H1 (cell line): ENCODE data around the gene OR3A2. TPM values are rescaled to one million over a fixed set of nuclear protein-coding genes. Genes with fewer than 3 reads are reported as not detected.
"Not testable (repeated sequence)": the region's sequence is repeated elsewhere in the genome, so short reads cannot be mapped to it uniquely, and the experiment has no call there.

Experiments used
- CTCF ChIA-PET: fragments of 300-600 bp; sonication (Branson Sonifier 250); formaldehyde crosslinking; loops from one replicate; lab custom pipeline; 2021; ENCODE audit not compliant: partially characterized antibody; lab: Charles Lee
- POLR2A ChIA-PET: fragments of 300-600 bp; sonication (Branson Sonifier 250); formaldehyde crosslinking; loops from one replicate; lab custom pipeline; 2021; ENCODE audit warnings: inconsistent platforms; ENCODE audit not compliant: partially characterized antibody; lab: Charles Lee
- DNase-seq, 2 experiments: peaks; one replicate each; pipeline versions ENCODE4 v3.0.0 to v3.0.0-alpha.2; 2010 to 2022; ENCODE audit warnings: low spot score in 2 of 2, low read depth in 1 of 2, mixed read lengths in 1 of 2
- FAIRE-seq: peaks from 2 replicates; lab custom pipeline; 2011; peaks lifted over from hg19 to GRCh38; lab: Jason Lieb, UNC
- H2AFZ ChIP-seq: 2 replicates; pipeline ENCODE4 v1.8.1; 2012; ENCODE audit warnings: low read length, inconsistent platforms
- H2AK5ac ChIP-seq: 2 replicates; pipeline ENCODE4 v1.6.1; 2013; ENCODE audit warnings: low read depth, low read length
- H2BK120ac ChIP-seq: replicated peaks from 2 replicates; pipeline ENCODE3; 2013; ENCODE audit warnings: low read depth, low read length, inconsistent platforms
- H2BK12ac ChIP-seq: 2 replicates; pipeline ENCODE4 v1.6.1; 2013; ENCODE audit warnings: low read depth, low read length
- H2BK15ac ChIP-seq: 2 replicates; pipeline ENCODE4 v1.6.1; 2013; ENCODE audit warnings: low read length
- H2BK20ac ChIP-seq: 2 replicates; pipeline ENCODE4 v1.6.1; 2013; ENCODE audit warnings: low read length
- H2BK5ac ChIP-seq: 2 replicates; pipeline ENCODE4 v1.6.1; 2013; ENCODE audit warnings: low read depth, low read length
- H3K14ac ChIP-seq: 2 replicates; pipeline ENCODE4 v1.6.1; 2013; ENCODE audit warnings: inconsistent platforms; ENCODE audit not compliant: insufficient read length
- H3K18ac ChIP-seq: 2 replicates; pipeline ENCODE4 v1.6.1; 2013; ENCODE audit warnings: low read length; ENCODE audit errors: extremely low read depth
- H3K23ac ChIP-seq: 2 replicates; pipeline ENCODE4 v1.6.1; 2013; ENCODE audit warnings: inconsistent platforms; ENCODE audit not compliant: insufficient read length
- H3K23me2 ChIP-seq: 2 replicates; pipeline ENCODE4 v1.6.1; 2013; ENCODE audit warnings: low read depth, low read length
- H3K27ac ChIP-seq: 2 replicates; pipeline ENCODE4 v1.6.1; 2011; ENCODE audit warnings: low read depth, low read length, inconsistent platforms
- H3K27me3 ChIP-seq, 4 experiments: replicated peaks in 1 of 4; 1 replicate in 1 of 4; 2 replicates in 3 of 4; pipeline versions ENCODE4 v1.6.1 to v1.8.1; 2011 to 2013; ENCODE audit warnings: low read length in 3 of 4, mild to moderate bottlenecking in 3 of 4, inconsistent platforms in 2 of 4, mixed read lengths in 2 of 4, moderate library complexity in 1 of 4; ENCODE audit not compliant: control insufficient read depth in 3 of 4, insufficient read depth in 3 of 4; ENCODE audit errors: extremely low read depth in 1 of 4
- H3K36me3 ChIP-seq, 4 experiments: 2 replicates each; pipeline versions ENCODE4 v1.6.1 to v1.8.1; 2011 to 2013; ENCODE audit warnings: mild to moderate bottlenecking in 4 of 4, low read length in 3 of 4, moderate library complexity in 2 of 4, control low read depth in 1 of 4, inconsistent platforms in 1 of 4; ENCODE audit not compliant: insufficient read depth in 4 of 4, control insufficient read depth in 2 of 4
- H3K4ac ChIP-seq: replicated peaks from 2 replicates; pipeline ENCODE3; 2013; ENCODE audit warnings: low read length, low read depth, mixed read lengths, inconsistent platforms; ENCODE audit not compliant: insufficient read length
- H3K4me1 ChIP-seq, 4 experiments: replicated peaks in 1 of 4; 1 replicate in 1 of 4; 2 replicates in 3 of 4; pipeline versions ENCODE4 v1.6.1 to v1.8.1; 2011 to 2013; ENCODE audit warnings: low read length in 3 of 4, inconsistent platforms in 2 of 4, mixed read lengths in 1 of 4; ENCODE audit not compliant: insufficient read depth in 4 of 4, control insufficient read depth in 3 of 4
- H3K4me2 ChIP-seq, 2 experiments: 2 replicates each; pipeline versions ENCODE4 v1.6.1 to v1.8.1; 2011 to 2013; ENCODE audit warnings: low read depth in 2 of 2, low read length in 2 of 2, control low read depth in 1 of 2, inconsistent platforms in 1 of 2, mild to moderate bottlenecking in 1 of 2; ENCODE audit not compliant: insufficient read depth in 1 of 2
- H3K4me3 ChIP-seq, 4 experiments: fragments of 200-600, 300-600 bp in 1 of 4; sonication (generic), shearing (Covaris generic), sonication (Bioruptor Twin) in 1 of 4; 2 replicates each; pipeline versions ENCODE4 v1.5.1 to v1.8.1; 2011 to 2016; ENCODE audit warnings: low read length in 4 of 4, low read depth in 3 of 4, control low read depth in 2 of 4, inconsistent platforms in 2 of 4, mild to moderate bottlenecking in 2 of 4, mixed read lengths in 1 of 4, moderate library complexity in 1 of 4; ENCODE audit not compliant: insufficient read depth in 2 of 4; ENCODE audit errors: extremely low read depth in 1 of 4
- H3K56ac ChIP-seq: replicated peaks from 2 replicates; pipeline ENCODE3; 2013; ENCODE audit warnings: low read depth, mild to moderate bottlenecking, mixed read lengths, low read length, inconsistent platforms; ENCODE audit not compliant: insufficient read length
- H3K79me1 ChIP-seq: 2 replicates; pipeline ENCODE4 v1.6.1; 2013; ENCODE audit warnings: low read depth, low read length, control low read depth
- H3K79me2 ChIP-seq, 2 experiments: 2 replicates each; pipeline versions ENCODE4 v1.6.1 to v1.8.1; 2012 to 2013; ENCODE audit warnings: low read length in 2 of 2, mild to moderate bottlenecking in 2 of 2, inconsistent platforms in 1 of 2; ENCODE audit not compliant: insufficient read depth in 2 of 2, control insufficient read depth in 1 of 2
- H3K9ac ChIP-seq, 4 experiments: replicated peaks in 1 of 4; 1 replicate in 1 of 4; 2 replicates in 3 of 4; pipeline versions ENCODE4 v1.6.1 to v1.8.1; 2011 to 2013; ENCODE audit warnings: low read depth in 3 of 4, low read length in 3 of 4, control low read depth in 2 of 4, mild to moderate bottlenecking in 2 of 4, moderate library complexity in 2 of 4, inconsistent platforms in 1 of 4; ENCODE audit errors: extremely low read depth in 1 of 4
- H3K9me3 ChIP-seq, 2 experiments: 2 replicates each; pipeline versions ENCODE4 v1.6.1 to v1.8.1; 2012 to 2013; ENCODE audit warnings: mild to moderate bottlenecking in 2 of 2, moderate library complexity in 2 of 2, control low read depth in 1 of 2, inconsistent platforms in 1 of 2, low read depth in 1 of 2, low read length in 1 of 2, mixed read lengths in 1 of 2; ENCODE audit not compliant: insufficient read depth in 2 of 2
- H4K20me1 ChIP-seq, 2 experiments: replicated peaks in 1 of 2; 2 replicates each; pipeline versions ENCODE3 to v1.8.1; 2011 to 2013; ENCODE audit warnings: inconsistent platforms in 2 of 2, low read length in 2 of 2, mild to moderate bottlenecking in 1 of 2; ENCODE audit not compliant: insufficient read depth in 2 of 2, control insufficient read depth in 1 of 2
- H4K5ac ChIP-seq: 2 replicates; pipeline ENCODE4 v1.6.1; 2013; ENCODE audit warnings: low read length, low read depth, mixed read lengths, inconsistent platforms; ENCODE audit not compliant: insufficient read length
- H4K8ac ChIP-seq: 2 replicates; pipeline ENCODE4 v1.8.0; 2013; ENCODE audit warnings: mild to moderate bottlenecking, moderate library complexity, low read length, inconsistent platforms; ENCODE audit not compliant: insufficient read depth; ENCODE audit errors: extremely low read depth
- H4K91ac ChIP-seq: replicated peaks from 2 replicates; pipeline ENCODE3; 2013; ENCODE audit warnings: low read length, mixed read lengths, inconsistent platforms; ENCODE audit not compliant: insufficient read length
- WGBS, 2 experiments: shearing (Covaris generic) in 1 of 2; methylation state at CpG; one replicate each; pipeline versions ENCODE4 v1.1.6 to v1.1.7; 2013 to 2015; ENCODE audit warnings: low lambda C conversion rate in 2 of 2, mixed read lengths in 2 of 2, inconsistent platforms in 1 of 2, low coverage in 1 of 2, missing lambda C conversion rate in 1 of 2; ENCODE audit not compliant: insufficient replicate concordance in 2 of 2, insufficient coverage in 1 of 2, insufficient read length in 1 of 2; ENCODE audit errors: extremely low coverage in 1 of 2, missing lambda C conversion rate in 1 of 2; 5-methylcytosine and 5-hydroxymethylcytosine counted together
- polyA plus RNA-seq, 7 experiments: library from polyadenylated mRNA; depleted of rRNA in 3 of 7; stranded (reverse) in 5 of 7; unstranded in 2 of 7; fragments of >200 nt in 5 of 7; fragments of 200-250 nt in 2 of 7; gene quantifications; 1 replicate in 5 of 7; 2 replicates in 1 of 7; 4 replicates in 1 of 7; pipeline versions ENCODE4 v1.2.1 to v1.2.3, GENCODE V29; 2011 to 2013; ENCODE audit warnings: missing spikeins in 2 of 7, mixed read lengths in 2 of 7
- total RNA-seq: library from RNA; stranded (reverse); fragmentation: NEBNext Ultra II Directional; extraction: Animal tissue kit (Norgen Biotek cat#: 25700); gene quantifications from 2 replicates; pipeline ENCODE4 v1.2.1, GENCODE V29; 2021

OR3A2 gene
- total and polyA plus RNA-seq, 2 of the 8 experiments (the other 6 are each of a cell fraction or from before 2014, with no cell fraction given), result not detected

DNA sequence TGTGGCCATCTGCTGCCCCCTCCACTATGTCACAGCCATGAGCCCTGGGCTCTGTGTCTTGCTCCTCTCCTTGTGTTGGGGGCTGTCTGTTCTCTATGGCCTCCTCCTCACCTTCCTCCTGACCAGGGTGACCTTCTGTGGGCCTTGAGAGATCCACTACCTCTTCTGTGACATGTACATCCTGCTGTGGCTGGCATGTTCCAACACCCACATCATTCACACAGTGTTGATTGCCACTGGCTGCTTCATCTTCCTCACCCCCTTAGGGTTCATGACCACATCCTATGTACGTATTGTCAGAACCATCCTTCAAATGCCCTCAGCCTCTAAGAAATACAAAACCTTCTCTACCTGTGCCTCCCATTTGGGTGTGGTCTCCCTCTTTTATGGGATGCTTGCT lies 145.1 kb downstream of the OR3A2 start:
- H3K9me3 ChIP-seq, H3K23me2 ChIP-seq, H3K79me2 ChIP-seq, H3K4me2 ChIP-seq, POLR2A ChIA-PET, H3K36me3 ChIP-seq, H3K4me1 ChIP-seq, H2BK120ac ChIP-seq, H3K14ac ChIP-seq, H4K5ac ChIP-seq, H3K56ac ChIP-seq, H3K27ac ChIP-seq, CTCF ChIA-PET, H2BK12ac ChIP-seq, H3K27me3 ChIP-seq, H2BK15ac ChIP-seq, DNase-seq, H4K91ac ChIP-seq, H2AK5ac ChIP-seq, H2BK20ac ChIP-seq, FAIRE-seq, H3K18ac ChIP-seq, H2AFZ ChIP-seq, H4K8ac ChIP-seq, H3K4me3 ChIP-seq, H3K79me1 ChIP-seq, H3K9ac ChIP-seq, H3K4ac ChIP-seq, H3K23ac ChIP-seq, H4K20me1 ChIP-seq, H2BK5ac ChIP-seq: not testable (repeated sequence)
- 90% methylated on average over 1 of the region's 1 CpG; no CpG with 5 or more reads in 1 of the 2 experiments for WGBS, 2 experiments

DNA sequence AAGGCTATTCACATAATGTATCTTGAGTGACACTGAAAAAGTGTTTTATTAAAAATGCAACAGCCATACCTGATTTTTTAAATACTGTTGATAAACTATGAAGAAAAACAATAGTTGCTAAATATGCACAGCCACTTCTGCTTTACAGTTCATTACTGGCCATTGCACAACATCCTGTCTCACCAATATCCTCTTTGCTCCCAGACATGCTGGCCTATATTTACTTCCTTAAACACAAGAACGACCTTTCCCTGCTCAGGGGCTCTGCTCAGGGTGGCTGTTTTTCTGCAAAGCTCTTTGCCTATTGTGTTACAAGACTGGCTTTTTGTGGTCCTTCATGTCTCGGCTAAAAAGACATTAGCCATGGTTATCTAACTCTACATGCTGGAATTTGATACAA lies 147.4 kb downstream of the OR3A2 start:
- DNase-seq, H3K18ac ChIP-seq, H3K4me1 ChIP-seq, H2BK5ac ChIP-seq, H4K5ac ChIP-seq, H3K79me1 ChIP-seq, H2BK12ac ChIP-seq, H3K79me2 ChIP-seq, H2BK15ac ChIP-seq, H3K9ac ChIP-seq, H2BK20ac ChIP-seq, H2AK5ac ChIP-seq, H4K8ac ChIP-seq, POLR2A ChIA-PET, H3K9me3 ChIP-seq, H3K27me3 ChIP-seq, H3K56ac ChIP-seq, H3K4me2 ChIP-seq, H4K20me1 ChIP-seq, H3K14ac ChIP-seq, H3K4ac ChIP-seq, H2AFZ ChIP-seq, H4K91ac ChIP-seq, H2BK120ac ChIP-seq, FAIRE-seq, CTCF ChIA-PET, H3K27ac ChIP-seq, H3K23me2 ChIP-seq, H3K23ac ChIP-seq, H3K4me3 ChIP-seq, H3K36me3 ChIP-seq: not testable (repeated sequence)
- 69% methylated on average over 1 of the region's 2 CpGs; no CpG with 5 or more reads in 1 of the 2 experiments for WGBS, 2 experiments
